ENCODE results near the gene ACER2. TPM values are rescaled to one million over a fixed set of nuclear protein-coding genes. Genes with fewer than 3 reads are reported as not detected.

Gene ACER2
- total and polyA plus RNA-seq, 2 of the 8 experiments (the other 6 are each of a cell fraction or from before 2014, with no cell fraction given), result 7.4 to 8.8 TPM

- TF ChIP-seq FOSL1 (IDR thresholded peaks at IDR 0.05; ENCODE audit: insufficient read depth, low read depth, low read length), result no peak
- peak; percentile 52; the same call in 1 of the 2 replicates for TF ChIP-seq TAF1 (IDR thresholded peaks at IDR 0.05; ENCODE audit: low read depth, low read length)
Measured at GRCh38 chr9:19464764-19465585, 56.2 kb downstream of the ACER2 start (continued).

Measured in H1 (cell line).